ENCODE measurements around the gene TCF23. TPM values are rescaled to one million over a fixed set of nuclear protein-coding genes. Genes with fewer than 3 reads are reported as not detected.

Gene TCF23
- total RNA-seq, 1 donor from 2014 or later, result not detected

- Histone ChIP-seq H3K4me1 (ENCODE audit: insufficient read depth, low read length) (peaks cover 7% of the 10 kb centered on the region), H3K36me3 (ENCODE audit: insufficient read depth, low read length) (peaks cover 30% of the 10 kb centered on the region), H3K4me2 (ENCODE audit: low read length) (no peak overlapping the region), H3K79me2 (ENCODE audit: insufficient read depth, low read length) (no peaks in the 10 kb centered on the region), H3K4me3 (ENCODE audit: insufficient read depth, low read depth, low read length) (no peak overlapping the region), H3K9me3 (ENCODE audit: insufficient read depth, low read depth, low read length) (no peaks in the 10 kb centered on the region), H4K20me1 (ENCODE audit: insufficient read depth, low read length) (peaks cover 10% of the 10 kb centered on the region), H3K27ac (ENCODE audit: low read depth, low read length) (no peak overlapping the region), H3K27me3 (ENCODE audit: insufficient read depth, low read length) (no peaks in the 10 kb centered on the region), H3K9ac (ENCODE audit: low read length) (no peak overlapping the region), H2AFZ (ENCODE audit: low read depth, low read length) (no peak overlapping the region)
- Mint-ChIP-seq H3K36me3 (ENCODE audit: low read depth, unreplicated experiment) (peaks cover 45% of the 10 kb centered on the region), H3K9me3 (ENCODE audit: unreplicated experiment) (no peaks in the 10 kb centered on the region), H3K4me3 (ENCODE audit: unreplicated experiment) (no peak overlapping the region), H3K27ac (ENCODE audit: unreplicated experiment) (no peak overlapping the region), H3K4me1 (ENCODE audit: low read depth, unreplicated experiment) (peaks cover 5% of the 10 kb centered on the region), H3K27me3 (ENCODE audit: low read depth, unreplicated experiment) (no peaks in the 10 kb centered on the region)
- TF ChIP-seq CTCF (IDR thresholded peaks at IDR 0.05; ENCODE audit: insufficient read depth, low read depth, low read length) (no peak), EZH2 (IDR thresholded peaks at IDR 0.05; ENCODE audit: insufficient read depth, low read length) (no peak)
- FAIRE-seq (no peak), DNase-seq (ENCODE audit: low read depth) (peak; percentile 44)
Measured at GRCh38 chr2:27202854-27203253, 54.0 kb downstream of the TCF23 start.

GRCh38 chr2:27203741-27204140 is 54.9 kb downstream of the TCF23 start:
- Histone ChIP-seq H4K20me1 (ENCODE audit: insufficient read depth, low read length) (peaks cover 10% of the 10 kb centered on the region), H3K4me1 (ENCODE audit: insufficient read depth, low read length) (peaks cover 7% of the 10 kb centered on the region), H3K4me3 (ENCODE audit: insufficient read depth, low read depth, low read length) (no peak overlapping the region), H3K79me2 (ENCODE audit: insufficient read depth, low read length) (no peaks in the 10 kb centered on the region), H3K9ac (ENCODE audit: low read length) (no peak overlapping the region), H3K27ac (ENCODE audit: low read depth, low read length) (no peak overlapping the region), H3K9me3 (ENCODE audit: insufficient read depth, low read depth, low read length) (no peaks in the 10 kb centered on the region), H3K27me3 (ENCODE audit: insufficient read depth, low read length) (no peaks in the 10 kb centered on the region), H3K36me3 (ENCODE audit: insufficient read depth, low read length) (peaks cover 30% of the 10 kb centered on the region), H2AFZ (ENCODE audit: low read depth, low read length) (no peak overlapping the region), H3K4me2 (ENCODE audit: low read length) (no peak overlapping the region)
- H3K36me3 Mint-ChIP-seq (ENCODE audit: low read depth, unreplicated experiment), result peaks cover 45% of the 10 kb centered on the region
- FAIRE-seq (no peak), DNase-seq (ENCODE audit: low read depth) (no peak)
- no peaks in the 10 kb centered on the region for H3K27me3 Mint-ChIP-seq (ENCODE audit: low read depth, unreplicated experiment)
- TF ChIP-seq CTCF (IDR thresholded peaks at IDR 0.05; ENCODE audit: insufficient read depth, low read depth, low read length), result no peak
- no peak overlapping the region for H3K27ac Mint-ChIP-seq (ENCODE audit: unreplicated experiment)
- H3K9me3 Mint-ChIP-seq (ENCODE audit: unreplicated experiment), result no peaks in the 10 kb centered on the region
- H3K4me3 Mint-ChIP-seq (ENCODE audit: unreplicated experiment), result no peak overlapping the region
- peaks cover 5% of the 10 kb centered on the region for H3K4me1 Mint-ChIP-seq (ENCODE audit: low read depth, unreplicated experiment)

- no peaks in the 10 kb centered on the region for H3K27me3 ChIP-seq (ENCODE audit: insufficient read depth, low read length)
- TF ChIP-seq CTCF (IDR thresholded peaks at IDR 0.05; ENCODE audit: insufficient read depth, low read depth, low read length) (no peak), EZH2 (IDR thresholded peaks at IDR 0.05; ENCODE audit: insufficient read depth, low read length) (no peak)
- Mint-ChIP-seq H3K4me1 (ENCODE audit: low read depth, unreplicated experiment) (peaks cover 5% of the 10 kb centered on the region), H3K9me3 (ENCODE audit: unreplicated experiment) (no peaks in the 10 kb centered on the region), H3K36me3 (ENCODE audit: low read depth, unreplicated experiment) (peaks cover 47% of the 10 kb centered on the region), H3K27me3 (ENCODE audit: low read depth, unreplicated experiment) (no peaks in the 10 kb centered on the region), H3K27ac (ENCODE audit: unreplicated experiment) (no peak overlapping the region), H3K4me3 (ENCODE audit: unreplicated experiment) (no peak overlapping the region)
- FAIRE-seq, result no peak
- H2AFZ ChIP-seq (ENCODE audit: low read depth, low read length), result no peak overlapping the region
- H3K9ac ChIP-seq (ENCODE audit: low read length), result no peak overlapping the region
- H3K4me1 ChIP-seq (ENCODE audit: insufficient read depth, low read length), result peaks cover 7% of the 10 kb centered on the region
- H3K4me3 ChIP-seq (ENCODE audit: insufficient read depth, low read depth, low read length), result no peak overlapping the region
- no peak overlapping the region for H3K4me2 ChIP-seq (ENCODE audit: low read length)
- H4K20me1 ChIP-seq (ENCODE audit: insufficient read depth, low read length), result peaks cover 10% of the 10 kb centered on the region
- DNase-seq (ENCODE audit: low read depth), result no peak
- no peak overlapping the region for H3K27ac ChIP-seq (ENCODE audit: low read depth, low read length)
- H3K9me3 ChIP-seq (ENCODE audit: insufficient read depth, low read depth, low read length), result no peaks in the 10 kb centered on the region
- H3K79me2 ChIP-seq (ENCODE audit: insufficient read depth, low read length), result no peaks in the 10 kb centered on the region
- H3K36me3 ChIP-seq (ENCODE audit: insufficient read depth, low read length), result peaks cover 35% of the 10 kb centered on the region
Measured at GRCh38 chr2:27204566-27204965, 55.8 kb downstream of the TCF23 start.

All from astrocyte (in vitro differentiated cells and primary cell).